Gastroesophageal sphincter (tissue), 4 donors: Measurements from ENCODE around the gene UGT8. TPM values are rescaled to one million over a fixed set of nuclear protein-coding genes. Genes with fewer than 3 reads are reported as not detected.

ENCODE experiments used
- ATAC-seq: fragments of 150-250 bp; one replicate; pipeline ENCODE4 v1.9.1; 2016; ENCODE audit warnings: mild to moderate bottlenecking, moderate library complexity
- H3K27ac ChIP-seq, 4 donors: fragments of 200-600 bp; sonication (generic) in 3 of 4; 1 replicate in 3 of 4; 2 replicates in 1 of 4; pipeline ENCODE4 v1.5.1; 2016 to 2019
- H3K27me3 ChIP-seq: fragments of 200-600 bp; sonication (generic); one replicate; pipeline ENCODE4 v1.5.1; 2019
- H3K36me3 ChIP-seq, 2 donors: fragments of 200-600 bp; sonication (generic); one replicate each; pipeline ENCODE4 v1.5.1; 2019; ENCODE audit warnings: control low read depth in 1 of 2
- H3K4me1 ChIP-seq, 3 donors: fragments of 200-600 bp; sonication (generic); 1 replicate in 2 of 3; 2 replicates in 1 of 3; pipeline ENCODE4 v1.5.1; 2016 to 2019; ENCODE audit warnings: control low read depth in 2 of 3
- H3K4me3 ChIP-seq, 2 donors: fragments of 200-600 bp; sonication (generic); one replicate each; pipeline ENCODE4 v1.5.1; 2019; ENCODE audit warnings: mild to moderate bottlenecking in 1 of 2, moderate library complexity in 1 of 2
- H3K9me3 ChIP-seq, 3 donors: fragments of 200-600 bp; sonication (generic); one replicate each; pipeline ENCODE4 v1.5.1; 2017 to 2019; ENCODE audit warnings: control low read depth in 2 of 3
- CTCF ChIP-seq, 4 experiments: fragments of 200-600 bp in 2 of 4; fragments of 450-650 bp in 2 of 4; sonication (generic) in 1 of 4; IDR thresholded peaks; one replicate each; pipeline ENCODE4 v1.5.1; 2017 to 2019; ENCODE audit warnings: antibody characterized with exemption in 4 of 4, mild to moderate bottlenecking in 2 of 4, moderate library complexity in 2 of 4
- EP300 ChIP-seq: sonication (generic); formaldehyde crosslinking; IDR thresholded peaks from one replicate; pipeline ENCODE4 v1.6.1; 2017; ENCODE audit warnings: antibody characterized with exemption, mild to moderate bottlenecking
- POLR2A ChIP-seq, 2 donors: fragments of 450-650 bp; IDR thresholded peaks; one replicate each; pipeline ENCODE4 v1.6.1; 2017; ENCODE audit warnings: antibody characterized with exemption in 2 of 2, mild to moderate bottlenecking in 2 of 2, moderate library complexity in 1 of 2
- POLR2AphosphoS5 ChIP-seq: sonication (generic); formaldehyde crosslinking; IDR thresholded peaks from one replicate; pipeline ENCODE4 v1.6.1; 2017; ENCODE audit warnings: antibody characterized with exemption
- WGBS, 2 donors: methylation state at CpG; one replicate each; pipeline ENCODE4 v1.1.5; 2018; ENCODE audit warnings: low coverage in 1 of 2; 5-methylcytosine and 5-hydroxymethylcytosine counted together
- total RNA-seq, 4 donors: library from RNA; depleted of rRNA; stranded (reverse); fragments of >200 nt; gene quantifications; one replicate each; pipeline ENCODE4 v1.1.0, GENCODE V29; 2016

The UGT8 gene
- total RNA-seq, 4 donors from 2014 or later: 0.27 to 0.96 (median 0.73) TPM; not detected in 1

- Histone ChIP-seq H3K36me3 (no peaks in the 10 kb centered on the region), H3K27me3 (no peaks in the 10 kb centered on the region), H3K4me3 (no peak overlapping the region), H3K27ac (no peak overlapping the region), H3K9me3 (peaks cover 0 to 4% (median 0%) of the 10 kb centered on the region in 3 donors), H3K4me1 (no peaks in the 10 kb centered on the region)
- no peak for TF ChIP-seq POLR2AphosphoS5
- no peak for TF ChIP-seq EP300
- TF ChIP-seq CTCF (IDR thresholded peaks at IDR 0.05): no peak
- TF ChIP-seq POLR2A (IDR thresholded peaks at IDR 0.05): no peak
- no peak for ATAC-seq
- 11 to 14% methylated on average over 1 to 2 of the region's 2 CpGs for WGBS, 2 donors
Observed at GRCh38 chr4:114562176-114562904, 36.3 kb upstream of the UGT8 start.

GRCh38 chr4:114563536-114564315 is 34.9 kb upstream of the UGT8 start:
- H3K27me3 ChIP-seq: no peaks in the 10 kb centered on the region
- no peaks in the 10 kb centered on the region for H3K9me3 ChIP-seq
- TF ChIP-seq POLR2AphosphoS5: no peak
- TF ChIP-seq CTCF (IDR thresholded peaks at IDR 0.05): no peak
- TF ChIP-seq POLR2A (IDR thresholded peaks at IDR 0.05): no peak
- TF ChIP-seq EP300: no peak
- no peak overlapping the region for H3K27ac ChIP-seq
- WGBS, 2 donors: 57 to 95% methylated on average over 2 to 5 of the region's 5 CpGs
- no peaks in the 10 kb centered on the region for H3K36me3 ChIP-seq
- H3K4me3 ChIP-seq: no peak overlapping the region
- ATAC-seq: no peak
- no peaks in the 10 kb centered on the region for H3K4me1 ChIP-seq

- no peak for ATAC-seq
- Histone ChIP-seq H3K27me3 (no peaks in the 10 kb centered on the region), H3K36me3 (no peaks in the 10 kb centered on the region), H3K4me1 (no peaks in the 10 kb centered on the region), H3K9me3 (peaks cover 0 to 9% (median 0%) of the 10 kb centered on the region in 3 donors), H3K27ac (no peak overlapping the region), H3K4me3 (no peak overlapping the region)
- 90 to 93% methylated on average over 2 of the region's 2 CpGs for WGBS, 2 donors
- TF ChIP-seq EP300 (no peak), POLR2AphosphoS5 (no peak), POLR2A (IDR thresholded peaks at IDR 0.05) (no peak), CTCF (IDR thresholded peaks at IDR 0.05) (no peak)
Observed at GRCh38 chr4:114577386-114577785, 21.2 kb upstream of the UGT8 start.

GRCh38 chr4:114582621-114583020 is 16.0 kb upstream of the UGT8 start:
- TF ChIP-seq EP300: no peak
- no peak for TF ChIP-seq POLR2A (IDR thresholded peaks at IDR 0.05)
- TF ChIP-seq CTCF (IDR thresholded peaks at IDR 0.05): no peak
- TF ChIP-seq POLR2AphosphoS5: no peak
- 38 to 81% methylated on average over 1 of the region's 1 CpG for WGBS, 2 donors

More at GRCh38 chr4:114582621-114583020, 16.0 kb upstream of the UGT8 start:
- Histone ChIP-seq H3K36me3 (no peaks in the 10 kb centered on the region), H3K9me3 (peaks cover 0 to 9% (median 0%) of the 10 kb centered on the region in 3 donors), H3K4me1 (no peaks in the 10 kb centered on the region), H3K4me3 (no peak overlapping the region), H3K27ac (no peak overlapping the region), H3K27me3 (no peaks in the 10 kb centered on the region)
- no peak for ATAC-seq
